ENCODE measurements around the gene ESPNL.

The ESPNL gene

GRCh38 chr2:238105506-238106338 is 5.6 kb downstream of the ESPNL start:
- no peak for TF ChIP-seq CTCF (IDR thresholded peaks at IDR 0.05; ENCODE audit: poor library complexity, severe bottlenecking)
- DNase-seq (ENCODE audit: low spot score) (peak; percentile 63), ATAC-seq (ENCODE audit: low read depth) (no peak)
- no peaks in the 10 kb centered on the region for H3K36me3 ChIP-seq (ENCODE audit: low read depth)
- H3K4me1 ChIP-seq (ENCODE audit: insufficient read depth, poor library complexity, severe bottlenecking), result no peaks in the 10 kb centered on the region
- no peaks in the 10 kb centered on the region for H3K9me3 ChIP-seq (ENCODE audit: severe bottlenecking)
- no peak overlapping the region for H3K4me3 ChIP-seq (ENCODE audit: severe bottlenecking)
- no peaks in the 10 kb centered on the region for H3K27me3 ChIP-seq (ENCODE audit: insufficient read depth, poor library complexity, severe bottlenecking)
- no peak overlapping the region for H3K27ac ChIP-seq (ENCODE audit: poor library complexity, severe bottlenecking)

DNA sequence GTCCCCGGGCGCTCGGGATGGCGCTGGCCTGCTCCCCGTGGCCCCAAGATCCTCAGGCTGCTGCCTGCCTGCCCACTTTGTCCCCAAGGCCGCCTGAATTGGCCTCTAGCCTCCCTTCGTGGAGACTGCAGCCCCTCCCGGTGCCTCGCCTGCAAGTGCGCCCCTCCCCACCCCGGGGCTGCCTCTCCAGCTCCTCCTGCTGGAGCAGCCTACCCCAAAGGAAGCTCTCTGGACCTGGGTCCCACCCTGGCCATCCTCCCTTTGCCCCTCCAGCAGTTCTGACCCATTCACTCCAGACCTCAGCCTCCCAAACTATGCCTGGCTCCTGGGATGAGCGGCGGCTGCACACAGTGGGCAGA is 6.2 kb downstream of the ESPNL start:
- ATAC-seq (ENCODE audit: low read depth) (no peak), DNase-seq (ENCODE audit: low spot score) (peak; percentile 59)
- H3K4me3 ChIP-seq (ENCODE audit: severe bottlenecking), result no peak overlapping the region
- no peaks in the 10 kb centered on the region for H3K36me3 ChIP-seq (ENCODE audit: low read depth)
- no peaks in the 10 kb centered on the region for H3K4me1 ChIP-seq (ENCODE audit: insufficient read depth, poor library complexity, severe bottlenecking)
- no peak overlapping the region for H3K27ac ChIP-seq (ENCODE audit: poor library complexity, severe bottlenecking)
- no peaks in the 10 kb centered on the region for H3K9me3 ChIP-seq (ENCODE audit: severe bottlenecking)
- no peaks in the 10 kb centered on the region for H3K27me3 ChIP-seq (ENCODE audit: insufficient read depth, poor library complexity, severe bottlenecking)
- no peak for TF ChIP-seq CTCF (IDR thresholded peaks at IDR 0.05; ENCODE audit: poor library complexity, severe bottlenecking)

DNA sequence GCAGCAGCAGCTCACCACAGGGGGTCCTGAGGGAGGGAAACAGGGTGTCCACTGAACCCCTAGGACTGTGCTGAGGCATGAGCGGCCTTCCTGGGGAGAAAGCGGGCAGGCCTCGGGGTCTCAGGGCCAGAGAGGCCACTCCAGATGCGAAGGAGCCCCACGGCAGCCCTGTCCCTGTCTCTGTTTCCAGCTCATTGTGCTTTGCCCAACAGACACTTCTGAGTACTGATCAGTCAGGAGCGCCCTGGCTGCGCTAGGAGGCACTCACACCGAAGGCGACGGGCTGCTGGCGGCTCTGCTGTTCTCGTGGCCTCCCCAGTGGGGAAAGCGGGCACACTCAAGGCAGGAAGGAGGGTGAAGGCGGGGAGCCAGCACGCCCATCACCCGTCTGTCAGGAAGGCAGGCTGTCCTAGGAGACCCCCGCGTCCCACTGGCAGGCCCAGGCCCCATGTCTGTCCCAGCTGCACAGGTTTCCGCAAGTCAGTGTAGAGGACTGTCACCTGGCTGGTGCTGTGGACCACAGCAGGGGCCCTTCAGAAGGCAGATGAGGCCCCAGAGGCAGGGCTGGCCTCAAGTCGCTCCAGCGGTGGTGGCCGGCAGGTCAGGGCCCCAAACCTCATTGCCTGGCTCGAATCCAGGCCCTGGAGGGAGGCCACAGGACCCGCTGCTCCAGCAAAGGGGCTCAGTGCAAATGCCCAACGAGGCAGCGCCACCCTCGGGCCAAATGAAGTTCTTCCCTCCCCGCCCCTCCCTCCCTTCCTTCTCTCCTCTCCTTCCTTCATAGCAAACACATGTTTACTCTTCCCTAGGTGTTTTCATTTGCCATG is 6.8 kb downstream of the ESPNL start:
- Histone ChIP-seq H3K9me3 (ENCODE audit: severe bottlenecking) (peaks cover 1% of the 10 kb centered on the region), H3K27ac (ENCODE audit: poor library complexity, severe bottlenecking) (no peak overlapping the region), H3K36me3 (ENCODE audit: low read depth) (no peaks in the 10 kb centered on the region), H3K4me3 (ENCODE audit: severe bottlenecking) (no peak overlapping the region), H3K27me3 (ENCODE audit: insufficient read depth, poor library complexity, severe bottlenecking) (no peaks in the 10 kb centered on the region), H3K4me1 (ENCODE audit: insufficient read depth, poor library complexity, severe bottlenecking) (no peaks in the 10 kb centered on the region)
- ATAC-seq (ENCODE audit: low read depth) (no peak), DNase-seq (ENCODE audit: low spot score) (peak; percentile 51)
- TF ChIP-seq CTCF (IDR thresholded peaks at IDR 0.05; ENCODE audit: poor library complexity, severe bottlenecking), result no peak

DNA sequence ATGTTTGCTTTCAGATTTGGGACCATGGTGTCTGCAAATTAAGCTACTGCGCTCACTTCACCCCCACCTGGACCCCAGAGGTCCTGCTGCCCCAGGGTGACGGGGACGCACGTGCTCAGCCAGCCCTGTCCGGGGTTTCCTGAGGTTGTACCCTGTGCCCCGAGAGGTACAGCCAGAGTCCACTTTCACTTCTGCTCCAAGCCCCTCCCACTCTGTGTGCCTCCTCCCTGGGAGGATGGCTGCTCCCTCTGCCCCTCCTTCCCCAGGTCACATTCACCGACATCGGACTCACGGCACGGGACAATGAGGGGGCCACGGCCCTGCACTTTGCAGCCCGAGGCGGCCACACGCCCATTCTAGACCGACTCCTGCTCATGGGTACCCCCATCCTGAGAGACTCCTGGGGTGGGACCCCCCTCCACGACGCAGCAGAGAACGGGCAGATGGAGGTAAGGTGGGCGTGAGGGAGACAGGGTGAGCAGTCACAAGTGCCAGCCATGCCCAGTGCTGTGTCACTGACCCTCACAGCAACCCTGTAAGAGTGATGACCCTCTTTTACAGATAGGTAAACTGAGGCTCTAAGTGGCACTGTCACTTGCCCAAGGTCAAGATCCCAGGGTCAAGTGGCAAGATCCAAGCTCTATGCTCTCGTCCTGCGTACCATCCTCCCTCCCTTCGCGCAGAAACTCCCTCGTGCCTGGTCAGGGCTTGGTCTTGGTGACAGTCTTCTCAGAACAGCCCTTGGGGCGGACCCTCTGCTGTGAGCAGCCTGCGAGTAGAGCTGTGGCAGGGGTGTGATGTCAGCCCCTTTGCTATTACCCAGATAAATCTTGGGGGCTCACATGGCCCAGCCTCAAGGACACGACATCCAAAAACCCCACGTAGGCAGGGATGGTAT is 7.6 kb downstream of the ESPNL start:
- Histone ChIP-seq H3K27me3 (ENCODE audit: insufficient read depth, poor library complexity, severe bottlenecking) (no peaks in the 10 kb centered on the region), H3K4me1 (ENCODE audit: insufficient read depth, poor library complexity, severe bottlenecking) (no peaks in the 10 kb centered on the region), H3K4me3 (ENCODE audit: severe bottlenecking) (no peak overlapping the region), H3K36me3 (ENCODE audit: low read depth) (no peaks in the 10 kb centered on the region), H3K9me3 (ENCODE audit: severe bottlenecking) (peaks cover 9% of the 10 kb centered on the region), H3K27ac (ENCODE audit: poor library complexity, severe bottlenecking) (no peak overlapping the region)
- no peak for TF ChIP-seq CTCF (IDR thresholded peaks at IDR 0.05; ENCODE audit: poor library complexity, severe bottlenecking)
- ATAC-seq (ENCODE audit: low read depth) (peak; percentile 30; the same call in 1 of the 3 replicates), DNase-seq (ENCODE audit: low spot score) (peak; percentile 42)
